D721Med (cell line): ENCODE measurements around the gene AP2A2.

ENCODE experiments used
- DNase-seq: peaks from one replicate; pipeline ENCODE4 v3.0.0; 2011; ENCODE audit warnings: low spot score; ENCODE audit not compliant: insufficient read length
- FAIRE-seq: peaks from 2 replicates; lab custom pipeline; 2011; peaks lifted over from hg19 to GRCh38; lab: Jason Lieb, UNC
- CTCF ChIP-seq: IDR thresholded peaks from 2 replicates; pipeline ENCODE4 v1.5.1; 2012; ENCODE audit warnings: mild to moderate bottlenecking, control low read depth; ENCODE audit not compliant: insufficient read depth; ENCODE audit errors: missing control alignments

The AP2A2 gene

GRCh38 chr11:925158-925495 lies 543 bp upstream of the AP2A2 start:
- no peak for TF ChIP-seq CTCF
- FAIRE-seq = no peak

GRCh38 chr11:926341-926916 lies 759 bp downstream of the AP2A2 start:
- FAIRE-seq = no peak
- DNase-seq = peak; percentile 47
- TF ChIP-seq CTCF = no peak

More at GRCh38 chr11:925158-925495, 543 bp upstream of the AP2A2 start:
- DNase-seq = no peak

GRCh38 chr11:927871-928270 lies 2.2 kb downstream of the AP2A2 start:
- FAIRE-seq (no peak), DNase-seq (no peak)
- TF ChIP-seq CTCF = no peak

GRCh38 chr11:928786-929185 lies 3.1 kb downstream of the AP2A2 start:
- DNase-seq (no peak), FAIRE-seq (no peak)
- no peak for TF ChIP-seq CTCF

- DNase-seq = no peak
- FAIRE-seq = no peak
- TF ChIP-seq CTCF = no peak
Measured at GRCh38 chr11:929405-929804, 3.7 kb downstream of the AP2A2 start.

- FAIRE-seq (no peak), DNase-seq (no peak)
- TF ChIP-seq CTCF = no peak
Measured at GRCh38 chr11:931385-931784, 5.7 kb downstream of the AP2A2 start.

GRCh38 chr11:932435-932834 lies 6.8 kb downstream of the AP2A2 start:
- DNase-seq (no peak), FAIRE-seq (no peak)

More at GRCh38 chr11:932435-932834, 6.8 kb downstream of the AP2A2 start:
- no peak for TF ChIP-seq CTCF
